GM12874 (cell line): ENCODE results near the gene CCDC187.

Source experiments
- TF ChIP-seq, protein P1 (sequence below): IDR thresholded peaks from 2 replicates; pipeline ENCODE4 v1.5.1; 2011; ENCODE audit warnings: low read depth, mild to moderate bottlenecking, control low read depth, low read length, moderate library complexity; ENCODE audit not compliant: insufficient read depth

The CCDC187 gene

DNA sequence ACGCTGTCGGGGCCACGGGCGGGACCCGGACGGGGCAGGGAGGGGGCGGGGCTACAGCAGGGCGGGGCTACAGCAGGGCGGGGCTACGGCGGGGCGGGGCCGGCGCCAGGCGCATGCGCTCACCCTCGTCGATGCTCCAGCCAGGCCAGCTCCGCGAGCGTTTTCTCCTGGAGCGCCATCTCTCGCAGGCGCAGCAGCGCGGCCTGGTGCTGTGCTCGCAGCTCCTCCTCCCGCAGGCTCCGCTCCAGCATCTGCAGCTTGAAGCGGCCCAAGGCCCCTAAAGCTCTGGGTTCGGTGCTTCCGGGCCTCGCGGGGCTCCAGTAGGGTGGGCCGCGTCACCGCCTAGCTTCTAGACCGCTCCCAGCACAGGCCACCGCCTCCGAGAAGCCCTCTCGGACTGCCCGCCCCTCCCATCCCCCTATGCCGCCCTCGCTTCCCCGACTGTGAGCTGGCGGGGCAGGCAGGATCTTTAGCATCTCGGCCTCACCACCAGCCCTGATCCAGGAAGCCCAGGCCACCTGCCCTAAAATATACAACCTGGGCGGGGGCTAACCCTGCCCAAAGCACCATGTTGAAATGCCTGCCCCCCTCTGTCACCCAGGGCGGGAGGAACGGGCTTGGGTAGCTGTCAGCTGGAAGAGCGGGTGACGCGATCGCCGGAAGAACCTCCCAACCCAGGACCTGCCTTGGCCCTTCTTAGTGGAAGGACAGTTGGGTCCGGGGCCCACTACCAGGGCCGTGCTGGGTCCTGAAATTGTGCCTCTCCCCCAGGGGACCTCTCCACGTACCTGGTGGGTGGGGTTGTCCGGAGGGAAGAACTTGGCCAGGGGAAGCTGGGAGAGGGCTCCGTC, 36.4 kb downstream of the CCDC187 start:
- TF ChIP-seq, protein P1, sequence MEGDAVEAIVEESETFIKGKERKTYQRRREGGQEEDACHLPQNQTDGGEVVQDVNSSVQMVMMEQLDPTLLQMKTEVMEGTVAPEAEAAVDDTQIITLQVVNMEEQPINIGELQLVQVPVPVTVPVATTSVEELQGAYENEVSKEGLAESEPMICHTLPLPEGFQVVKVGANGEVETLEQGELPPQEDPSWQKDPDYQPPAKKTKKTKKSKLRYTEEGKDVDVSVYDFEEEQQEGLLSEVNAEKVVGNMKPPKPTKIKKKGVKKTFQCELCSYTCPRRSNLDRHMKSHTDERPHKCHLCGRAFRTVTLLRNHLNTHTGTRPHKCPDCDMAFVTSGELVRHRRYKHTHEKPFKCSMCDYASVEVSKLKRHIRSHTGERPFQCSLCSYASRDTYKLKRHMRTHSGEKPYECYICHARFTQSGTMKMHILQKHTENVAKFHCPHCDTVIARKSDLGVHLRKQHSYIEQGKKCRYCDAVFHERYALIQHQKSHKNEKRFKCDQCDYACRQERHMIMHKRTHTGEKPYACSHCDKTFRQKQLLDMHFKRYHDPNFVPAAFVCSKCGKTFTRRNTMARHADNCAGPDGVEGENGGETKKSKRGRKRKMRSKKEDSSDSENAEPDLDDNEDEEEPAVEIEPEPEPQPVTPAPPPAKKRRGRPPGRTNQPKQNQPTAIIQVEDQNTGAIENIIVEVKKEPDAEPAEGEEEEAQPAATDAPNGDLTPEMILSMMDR, result peak; percentile 40

DNA sequence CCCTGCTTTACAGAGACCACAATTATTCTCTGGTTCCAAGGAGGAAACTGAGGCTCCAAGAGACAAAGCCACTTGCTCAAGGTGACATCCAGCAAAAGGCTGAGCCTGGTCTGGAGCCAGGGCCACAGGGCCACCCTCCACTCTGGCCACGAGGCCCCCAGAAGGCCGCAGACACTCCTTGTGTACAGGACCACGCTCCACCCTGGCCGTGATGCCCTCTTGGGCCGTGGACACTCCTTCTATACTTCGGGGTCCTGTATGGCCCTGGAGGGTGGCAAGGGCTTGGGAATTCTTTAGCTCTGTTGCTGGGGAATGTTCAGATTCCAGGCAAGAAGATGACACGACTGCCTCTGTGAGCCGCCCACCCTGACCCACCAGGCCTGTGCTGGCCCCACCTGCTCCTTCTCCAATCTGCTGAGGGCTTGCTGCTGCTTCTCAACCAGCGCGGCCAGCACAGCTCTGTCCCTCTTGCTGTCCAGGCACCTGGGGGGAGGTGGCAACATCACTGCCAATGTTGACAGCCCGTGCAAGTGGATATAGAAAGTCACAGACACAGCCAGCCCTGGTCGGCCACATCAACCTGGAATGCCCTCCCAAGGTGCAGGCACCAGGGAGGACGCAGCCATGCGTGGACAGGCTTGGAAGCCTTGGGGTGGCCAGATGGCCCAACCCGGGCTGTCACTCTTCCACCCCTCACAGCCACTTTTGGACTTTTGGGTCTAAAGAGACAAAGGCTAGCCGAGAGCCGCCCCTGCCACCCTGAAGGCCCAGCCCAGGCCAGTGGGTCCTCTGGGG, 38.1 kb downstream of the CCDC187 start:
- TF ChIP-seq, protein P1, result no peak

DNA sequence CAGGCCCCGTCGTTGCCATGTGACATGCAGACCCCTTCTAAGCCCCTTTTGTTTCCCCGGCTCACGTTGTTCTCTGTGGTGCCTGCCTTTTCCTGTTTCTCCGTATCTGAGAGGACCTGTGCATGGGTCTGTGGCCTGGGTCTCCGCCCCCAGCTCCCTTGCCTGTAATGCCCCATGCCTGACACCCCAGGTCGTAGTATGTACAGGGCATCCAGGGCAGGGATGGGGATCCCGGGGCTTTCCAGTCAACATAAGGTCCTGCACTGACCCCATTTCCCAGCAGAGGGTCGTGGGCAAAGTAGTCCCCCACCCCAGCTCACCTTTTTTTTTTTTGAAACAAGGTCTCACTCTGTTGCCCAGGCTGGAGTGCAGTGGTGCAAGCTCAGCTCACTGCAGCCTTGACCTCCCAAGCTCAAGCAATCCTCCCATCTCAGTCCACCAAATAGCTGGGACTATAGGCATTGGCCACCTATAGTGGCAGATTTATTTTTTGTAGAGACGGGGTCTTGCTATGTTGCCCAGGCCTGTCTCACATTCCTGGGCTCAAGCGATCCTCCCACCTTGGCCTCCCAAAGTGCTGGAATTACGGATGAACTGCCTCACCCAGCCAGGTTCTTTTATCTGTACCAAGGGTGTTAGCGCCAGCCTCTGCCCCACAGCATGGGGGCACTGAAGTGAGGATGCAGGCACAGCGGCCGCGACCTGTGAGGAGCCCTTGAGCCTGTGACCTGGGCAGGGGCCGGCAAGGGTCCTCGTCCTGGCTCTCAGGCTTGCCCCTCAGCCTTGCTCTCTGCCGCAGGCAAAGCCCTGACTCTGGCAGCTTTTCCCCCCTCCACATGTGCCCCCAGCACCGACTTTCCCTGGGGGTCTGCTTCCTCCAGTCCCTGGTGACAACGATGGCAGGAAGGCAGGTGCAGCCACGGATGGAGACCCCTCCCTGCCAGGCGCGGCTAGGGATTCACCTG, 39.2 kb downstream of the CCDC187 start:
- TF ChIP-seq, protein P1, result no peak

DNA sequence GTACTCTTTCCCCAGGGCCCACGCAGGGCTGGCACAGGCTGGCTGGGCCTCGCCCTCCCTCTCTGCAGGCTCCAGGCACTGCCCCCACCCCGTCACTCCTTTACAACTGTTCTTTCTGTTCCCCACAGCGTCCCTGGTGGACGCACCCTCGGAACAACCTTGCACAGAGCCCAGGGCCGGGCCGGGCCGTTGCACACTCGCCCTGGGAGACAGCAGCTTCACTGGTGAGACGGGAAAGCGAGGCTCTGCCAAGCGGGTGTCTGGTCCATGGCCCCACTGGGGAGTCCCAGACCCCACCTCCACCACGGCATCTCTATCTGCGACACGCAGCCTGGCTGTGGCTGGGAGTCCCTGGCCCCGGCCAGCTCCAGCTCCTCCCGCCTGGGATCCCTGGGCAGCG, 39.9 kb downstream of the CCDC187 start:
- TF ChIP-seq, protein P1, result no peak

DNA sequence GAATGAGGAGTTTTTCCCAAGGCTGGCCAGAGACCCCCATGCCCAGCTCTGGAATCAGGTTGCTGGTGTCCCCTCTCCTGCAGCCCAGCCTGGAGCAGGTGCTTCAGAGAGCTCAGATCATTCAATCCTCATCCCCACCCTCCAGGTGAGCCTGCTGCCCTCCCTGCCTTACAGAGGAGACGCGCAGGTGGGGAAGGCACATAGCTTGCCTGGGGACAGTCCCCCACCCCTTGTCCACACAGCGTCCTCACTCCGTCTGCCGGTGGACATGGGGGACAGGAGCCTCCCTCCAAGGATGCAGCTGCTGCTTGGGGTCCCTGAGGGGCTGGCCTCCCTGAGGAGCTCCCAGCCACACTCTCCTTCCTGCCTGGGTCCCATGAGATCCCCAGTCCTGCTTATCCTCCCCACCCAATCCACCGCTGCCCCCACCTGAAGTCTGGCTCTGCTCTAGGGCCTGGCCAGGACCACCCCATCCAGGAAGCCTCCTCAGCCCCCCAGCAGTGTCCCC, 41.2 kb downstream of the CCDC187 start:
- TF ChIP-seq, protein P1, result no peak

DNA sequence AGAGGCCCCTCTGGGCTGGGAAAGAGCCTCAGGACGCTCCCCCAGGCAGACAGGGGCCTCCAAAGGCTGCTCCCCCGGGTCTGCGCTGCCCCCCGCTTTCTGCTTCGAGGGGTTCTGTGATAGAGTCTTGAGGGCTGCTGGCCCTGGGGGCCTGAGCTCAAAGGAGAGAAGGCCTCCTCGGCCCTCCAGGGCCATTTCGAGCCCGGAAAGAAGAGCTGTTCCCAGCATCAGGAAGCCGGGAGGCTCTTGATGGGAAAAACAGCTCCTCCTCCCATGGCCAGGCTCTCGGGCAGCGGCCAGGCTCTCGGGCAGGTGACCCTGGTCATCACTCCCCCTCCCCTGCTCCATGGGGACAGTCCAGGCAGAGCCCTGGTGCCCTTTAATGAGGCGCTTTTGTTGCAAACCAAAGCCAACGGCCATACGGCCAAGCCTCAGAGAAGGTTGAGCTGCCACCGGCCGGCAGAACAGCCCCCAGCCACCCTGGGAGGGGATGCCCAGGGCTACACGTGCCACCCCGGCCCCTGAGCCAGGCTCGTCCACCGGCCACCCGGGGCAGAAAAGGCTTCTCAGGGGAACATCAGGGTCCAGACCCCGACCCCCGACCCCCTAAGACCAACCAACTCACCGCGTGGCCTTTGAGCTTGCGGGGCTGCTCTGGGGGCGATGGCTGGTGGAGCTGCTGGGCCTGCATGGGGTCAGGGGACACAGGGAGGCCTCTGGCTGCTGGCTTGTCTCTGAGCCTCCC, 42.0 kb downstream of the CCDC187 start:
- TF ChIP-seq, protein P1, result no peak
